Measurements from ENCODE around the gene VOPP1. TPM values are rescaled to one million over a fixed set of nuclear protein-coding genes. Genes with fewer than 3 reads are reported as not detected.

The VOPP1 gene
- total RNA-seq, 1 experiment from 2014 or later, result 30.3 TPM

DNA sequence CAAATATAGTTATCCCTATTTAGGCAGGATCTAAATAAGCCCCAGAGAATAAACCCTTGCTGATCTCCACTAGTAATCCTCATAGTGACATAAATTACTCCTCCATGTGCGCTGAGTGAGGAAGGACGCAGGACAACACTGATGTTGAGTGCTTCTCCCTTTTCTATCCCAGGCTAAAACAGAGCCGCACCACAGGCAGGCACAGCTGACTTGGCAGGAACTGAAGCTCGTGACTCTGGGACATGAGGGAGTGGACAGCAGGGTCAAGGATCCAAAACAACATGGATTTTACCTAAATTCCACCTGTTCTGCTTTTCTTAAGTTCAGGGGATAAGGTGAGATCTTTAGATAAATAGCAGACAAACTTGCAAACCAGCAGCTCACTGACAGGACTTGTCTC lies 46.0 kb downstream of the VOPP1 start:
- no TSS peak for BruUV-seq (replicated peaks)
- DNase-seq (ENCODE audit: low read depth, low spot score) (no peak), ATAC-seq (no peak)
- ChIA-PET POLR2A (no interaction called here), RAD21 (ENCODE audit: low non-redundant PET in 1 of 2, low total read pairs in 2 of 2, uncharacterized antibody in 2 of 2, unreplicated experiment in 2 of 2) (no interaction called here), CTCF (no interaction called here)
- no peaks in the 10 kb centered on the region for H3K36me3 ChIP-seq (ENCODE audit: control insufficient read depth in 1 of 2, insufficient read depth in 2 of 2, low read length in 2 of 2)
- H3K4me1 ChIP-seq (ENCODE audit: control insufficient read depth in 1 of 2, insufficient read depth in 2 of 2, low read length in 2 of 2), result no peaks in the 10 kb centered on the region
- H2AFZ ChIP-seq (ENCODE audit: low read depth, low read length, poor library complexity, severe bottlenecking), result no peak overlapping the region
- H3K27me3 ChIP-seq (ENCODE audit: insufficient read depth, low read length), result no peaks in the 10 kb centered on the region
- no peaks in the 10 kb centered on the region for H4K20me1 ChIP-seq (ENCODE audit: insufficient read depth)
- no peak for TF ChIP-seq CBX3 (IDR thresholded peaks at IDR 0.05; ENCODE audit: low read depth)
- no peak for TF ChIP-seq YY1 (IDR thresholded peaks at IDR 0.05; ENCODE audit: extremely low read depth, insufficient replicate concordance, low read depth, low read length)
- no peak for TF ChIP-seq EZH2 (IDR thresholded peaks at IDR 0.05)
- TF ChIP-seq JUND (IDR thresholded peaks at IDR 0.05), result no peak
- no peak for TF ChIP-seq SIN3A (IDR thresholded peaks at IDR 0.05; ENCODE audit: low read depth)
- no peak for TF ChIP-seq ELF1 (IDR thresholded peaks at IDR 0.05; ENCODE audit: borderline replicate concordance, low read depth)
- TF ChIP-seq, protein P1, sequence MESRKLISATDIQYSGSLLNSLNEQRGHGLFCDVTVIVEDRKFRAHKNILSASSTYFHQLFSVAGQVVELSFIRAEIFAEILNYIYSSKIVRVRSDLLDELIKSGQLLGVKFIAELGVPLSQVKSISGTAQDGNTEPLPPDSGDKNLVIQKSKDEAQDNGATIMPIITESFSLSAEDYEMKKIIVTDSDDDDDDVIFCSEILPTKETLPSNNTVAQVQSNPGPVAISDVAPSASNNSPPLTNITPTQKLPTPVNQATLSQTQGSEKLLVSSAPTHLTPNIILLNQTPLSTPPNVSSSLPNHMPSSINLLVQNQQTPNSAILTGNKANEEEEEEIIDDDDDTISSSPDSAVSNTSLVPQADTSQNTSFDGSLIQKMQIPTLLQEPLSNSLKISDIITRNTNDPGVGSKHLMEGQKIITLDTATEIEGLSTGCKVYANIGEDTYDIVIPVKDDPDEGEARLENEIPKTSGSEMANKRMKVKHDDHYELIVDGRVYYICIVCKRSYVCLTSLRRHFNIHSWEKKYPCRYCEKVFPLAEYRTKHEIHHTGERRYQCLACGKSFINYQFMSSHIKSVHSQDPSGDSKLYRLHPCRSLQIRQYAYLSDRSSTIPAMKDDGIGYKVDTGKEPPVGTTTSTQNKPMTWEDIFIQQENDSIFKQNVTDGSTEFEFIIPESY (IDR thresholded peaks at IDR 0.05; ENCODE audit: extremely low read depth, insufficient replicate concordance, low read length), result no peak
- TF ChIP-seq TCF7L2 (IDR thresholded peaks at IDR 0.05; ENCODE audit: borderline replicate concordance, extremely low read depth, insufficient read depth, insufficient read length), result no peak
- no peak for TF ChIP-seq POLR2A (IDR thresholded peaks at IDR 0.05; ENCODE audit: borderline replicate concordance, extremely low read depth, insufficient read depth, insufficient read length)
- no peak for TF ChIP-seq RAD21 (IDR thresholded peaks at IDR 0.05; ENCODE audit: low read depth)
- TF ChIP-seq, protein P2, sequence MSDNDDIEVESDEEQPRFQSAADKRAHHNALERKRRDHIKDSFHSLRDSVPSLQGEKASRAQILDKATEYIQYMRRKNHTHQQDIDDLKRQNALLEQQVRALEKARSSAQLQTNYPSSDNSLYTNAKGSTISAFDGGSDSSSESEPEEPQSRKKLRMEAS (IDR thresholded peaks at IDR 0.05), result no peak
- TF ChIP-seq EGR1 (IDR thresholded peaks at IDR 0.05; ENCODE audit: low read depth), result no peak
- no peak for TF ChIP-seq POLR2AphosphoS5 (IDR thresholded peaks at IDR 0.05; ENCODE audit: low read depth, low read length)
- TF ChIP-seq CTCF (IDR thresholded peaks at IDR 0.05 in 2 of 3, conservative IDR thresholded peaks at IDR 0.05 in 1 of 3; ENCODE audit: borderline replicate concordance in 1 of 3, insufficient read depth in 1 of 3, low read depth in 2 of 3, low read length in 2 of 3), result no peak
- TF ChIP-seq ZFX (IDR thresholded peaks at IDR 0.05), result no peak
- TF ChIP-seq ZNF274 (IDR thresholded peaks at IDR 0.05; ENCODE audit: low read depth, low read length), result no peak
- H3K9ac ChIP-seq (ENCODE audit: low read length), result no peak overlapping the region
- no peaks in the 10 kb centered on the region; the same call in 1 of the 2 replicates for H3K79me2 ChIP-seq (ENCODE audit: insufficient read depth, low read length)
- no peaks in the 10 kb centered on the region for H3K9me2 ChIP-seq (ENCODE audit: insufficient read depth)
- no peak overlapping the region for H3K4me2 ChIP-seq (ENCODE audit: low read length)
- H3K4me3 ChIP-seq (replicated peaks in 1 of 2; ENCODE audit: low read depth in 1 of 2, low read length in 2 of 2), result no peak overlapping the region
- H3K9me3 ChIP-seq (ENCODE audit: control insufficient read depth in 1 of 2, insufficient read depth in 1 of 2, low read depth in 1 of 2, low read length in 2 of 2), result no peaks in the 10 kb centered on the region
- intact Hi-C loops (cut with micrococcal nuclease), result no loop called here
- H3K27ac ChIP-seq (ENCODE audit: low read depth, low read length), result no peak overlapping the region

Measured in HCT116 (cell line).